GM19239 (cell line): ENCODE data around the gene MMP24.

Experiments
- DNase-seq: peaks from one replicate; pipeline ENCODE4 v3.0.0; 2011; ENCODE audit warnings: low spot score; ENCODE audit not compliant: insufficient read length
- FAIRE-seq: peaks from 2 replicates; lab custom pipeline; 2011; peaks lifted over from hg19 to GRCh38; lab: Jason Lieb, UNC

MMP24 gene

DNA sequence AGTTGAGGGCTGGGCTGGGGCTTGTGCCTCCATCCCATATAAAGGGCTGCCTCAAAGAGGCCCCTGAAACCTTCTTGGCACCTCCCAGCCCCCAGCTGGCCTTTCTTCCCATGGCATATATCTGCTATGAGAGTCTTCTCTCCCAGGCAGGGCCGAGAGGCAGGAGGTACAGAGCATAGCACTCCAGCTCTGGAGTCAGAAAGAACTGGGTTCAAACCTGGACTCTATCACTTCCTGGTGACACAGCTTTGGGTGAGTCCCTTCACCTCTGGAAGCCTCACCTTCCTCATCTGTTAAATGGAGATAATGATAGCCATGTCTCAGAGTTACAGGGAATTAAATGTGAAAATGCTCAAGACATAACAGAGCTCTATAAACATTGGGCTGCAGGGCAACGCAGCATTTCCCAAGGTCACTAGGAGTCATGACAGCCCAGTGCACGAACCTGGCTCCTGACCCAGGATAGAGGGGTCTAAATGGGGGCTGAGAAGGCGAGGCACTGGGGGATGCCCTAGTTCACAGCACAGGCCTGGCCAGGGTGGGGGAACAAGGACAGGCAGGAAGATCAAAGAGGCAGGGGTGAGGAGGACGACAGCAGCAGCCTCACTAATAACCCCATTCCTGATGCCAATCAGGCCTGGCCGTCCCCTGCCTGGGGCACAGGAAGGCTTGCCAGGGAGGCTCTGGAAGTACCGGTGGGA lies 63.8 kb downstream of the MMP24 start:
- no peak for FAIRE-seq
- no peak for DNase-seq

DNA sequence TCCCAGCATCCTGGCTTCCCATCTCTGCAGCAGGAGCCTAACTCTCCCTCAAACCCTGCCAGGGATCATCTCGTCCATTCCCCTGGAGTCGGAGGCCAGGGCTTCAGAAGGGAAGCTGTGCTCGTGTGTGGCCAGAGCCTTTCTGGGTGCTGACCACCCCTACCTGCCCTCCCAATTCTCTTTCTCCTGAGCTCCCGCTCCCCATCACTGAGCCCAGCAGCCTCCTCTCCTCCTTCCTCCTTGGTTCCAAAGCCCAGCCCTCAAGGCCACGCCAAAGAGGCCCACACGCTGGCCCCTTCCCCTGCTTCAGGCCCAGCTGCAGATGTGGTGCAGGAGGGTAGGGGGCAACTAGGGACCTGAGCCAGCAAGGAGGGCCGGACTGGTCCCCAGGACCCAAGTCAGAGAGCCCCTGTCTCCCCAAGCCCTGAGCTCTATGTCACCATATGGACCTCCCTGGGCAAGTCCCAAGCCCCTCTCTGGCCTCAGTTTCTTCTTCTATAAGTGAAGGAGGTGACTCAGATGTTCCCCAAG lies 64.5 kb downstream of the MMP24 start:
- FAIRE-seq (no peak), DNase-seq (no peak)

DNA sequence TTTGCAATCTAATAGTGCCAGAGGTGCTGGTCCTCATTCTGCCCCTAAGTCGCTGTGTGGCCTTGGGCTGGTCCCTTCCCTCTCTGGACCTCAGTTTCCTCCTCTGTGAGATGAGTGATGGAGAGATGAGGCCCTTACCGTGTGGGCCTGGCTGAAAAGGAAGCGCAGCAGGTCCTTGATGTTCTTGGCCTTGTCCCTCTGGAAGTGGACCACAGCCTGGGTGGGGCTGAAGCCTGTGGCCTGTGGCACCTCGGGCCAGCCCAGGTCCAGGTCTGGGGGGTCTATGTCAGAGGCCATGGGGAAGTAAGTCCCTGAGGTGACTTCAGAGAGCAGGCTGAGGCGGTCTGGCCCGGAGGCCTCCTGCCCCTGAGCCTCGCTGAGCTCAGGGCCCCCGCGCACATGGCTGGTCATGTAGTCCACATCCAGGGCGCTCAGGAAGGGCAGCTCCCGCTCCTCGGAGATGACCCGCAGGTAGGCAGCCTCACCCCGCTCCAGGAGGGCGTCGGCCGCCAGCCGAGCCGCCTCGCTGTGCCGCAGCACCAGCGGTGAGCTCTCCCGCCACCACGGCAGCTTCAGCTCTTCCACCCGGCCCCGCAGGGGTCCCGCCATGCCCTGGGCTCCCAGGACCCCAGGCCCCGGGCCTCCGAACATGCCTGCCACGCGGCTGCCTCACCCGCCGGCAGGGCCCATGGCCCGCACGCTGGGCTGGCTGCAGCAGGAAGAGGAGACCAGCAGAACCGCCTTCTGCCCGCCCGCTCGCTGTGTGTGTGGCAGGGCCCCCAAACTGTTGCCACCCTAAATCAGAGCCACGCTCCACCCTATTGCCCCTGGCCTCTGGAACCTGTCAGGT lies 65.4 kb downstream of the MMP24 start, which contains the start of gene FAM83C:
FAM83C (minus strand) TSS at position 772 of the 850 bp plus-strand sequence; CDS start at position 651, 121 bp downstream.
- no peak for FAIRE-seq
- no peak for DNase-seq

DNA sequence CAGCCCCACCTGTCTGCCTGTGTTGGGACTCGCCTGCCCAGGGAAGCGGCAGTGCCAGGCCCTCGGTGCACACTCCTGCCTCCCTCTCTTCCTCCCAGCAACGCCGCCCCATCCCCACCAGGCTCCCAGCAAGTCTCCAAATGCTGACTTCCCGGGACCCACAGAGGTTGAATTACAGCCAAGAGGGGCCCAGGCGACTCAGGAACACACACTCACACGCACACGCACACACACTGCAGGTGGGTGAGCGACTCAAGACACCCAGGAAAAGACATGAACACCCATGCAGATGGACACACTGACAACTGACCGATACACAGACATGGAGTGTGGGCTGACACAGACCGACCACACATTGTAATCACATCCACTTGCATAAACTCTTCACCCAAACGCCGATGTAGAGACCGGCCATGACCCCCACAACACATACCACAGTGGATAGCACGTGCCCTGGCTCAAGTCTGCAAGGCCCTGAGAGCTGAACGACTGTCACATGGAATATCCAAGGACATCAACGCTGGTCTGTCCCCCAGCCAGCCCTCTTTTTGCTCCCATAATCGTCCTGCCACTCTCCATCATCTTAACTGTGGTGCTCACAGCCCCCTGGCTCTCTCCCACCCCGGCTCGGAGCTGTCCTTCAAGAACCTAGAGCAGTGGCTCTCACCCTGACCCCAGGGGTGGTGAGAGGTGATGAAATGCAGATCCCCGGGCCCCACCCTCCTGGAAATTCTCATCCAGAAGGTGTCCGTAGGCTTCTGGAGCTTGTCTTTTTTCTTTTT lies 66.2 kb downstream of the MMP24 start:
- DNase-seq, result no peak
- FAIRE-seq, result no peak

DNA sequence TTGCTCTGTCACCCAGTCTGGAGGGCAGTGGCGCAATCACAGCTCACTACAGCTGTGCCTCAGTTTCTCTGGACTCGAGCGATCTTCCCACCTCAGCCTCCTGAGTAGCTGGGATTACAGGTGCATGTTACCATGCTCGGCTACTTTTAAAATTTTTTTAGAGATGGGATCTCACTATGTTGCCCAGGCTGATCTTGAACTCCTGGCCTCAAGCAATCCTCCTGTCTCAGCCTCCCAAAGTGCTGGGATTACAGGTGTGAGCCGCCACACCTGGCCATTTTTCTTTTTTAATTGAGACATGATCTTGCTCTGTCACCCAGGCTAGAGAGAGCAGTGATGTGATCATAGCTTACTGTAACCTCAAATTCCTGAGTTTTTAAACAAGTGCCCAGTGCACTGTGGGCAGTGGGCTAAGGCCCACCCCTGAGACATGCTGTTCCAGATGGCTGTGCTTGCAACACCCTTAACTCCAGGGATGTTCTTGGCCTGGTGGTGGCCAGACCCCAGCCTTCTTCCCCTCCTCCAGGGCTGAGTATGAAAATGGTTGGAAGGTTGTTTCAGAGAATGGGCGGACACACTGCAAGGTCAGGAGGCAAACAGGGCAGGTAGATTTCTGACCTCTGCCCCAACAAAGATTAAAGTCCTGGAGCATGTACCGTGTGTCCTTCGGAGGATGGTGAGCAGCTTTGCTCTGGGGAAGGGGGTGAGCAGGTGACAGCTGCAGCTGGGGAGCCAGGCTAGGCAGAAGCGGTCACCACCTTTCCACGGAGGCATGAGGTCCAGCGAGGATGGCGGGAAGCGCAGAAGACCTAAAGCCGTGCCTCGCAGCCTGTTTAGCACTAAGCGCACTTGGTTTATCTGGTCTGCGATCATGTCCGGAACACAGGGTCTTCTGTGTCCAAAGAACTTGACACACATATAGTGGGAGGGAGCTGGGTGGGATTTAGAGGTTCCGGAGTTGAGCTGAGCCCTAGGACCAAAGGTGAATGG lies 67.1 kb downstream of the MMP24 start:
- FAIRE-seq, result no peak
- no peak for DNase-seq

DNA sequence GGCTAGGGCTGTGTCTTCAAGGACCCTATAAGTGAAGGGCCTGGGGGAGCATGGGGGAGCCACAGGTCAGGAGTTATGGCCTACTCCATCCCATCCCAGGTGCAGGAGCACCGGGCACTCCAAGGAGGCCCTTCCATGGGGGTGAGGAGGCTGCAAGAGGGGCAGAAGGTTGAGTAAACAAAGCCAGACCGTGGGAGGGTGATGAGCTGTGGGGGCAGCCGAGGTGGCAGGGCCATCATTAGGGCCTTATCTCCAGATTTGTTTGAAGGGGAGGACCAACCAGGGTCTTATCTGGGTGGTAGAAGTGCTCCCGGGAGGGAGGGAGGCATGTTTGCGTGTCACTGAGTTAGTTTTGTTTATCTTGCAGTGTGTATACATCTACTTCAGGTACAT lies 67.8 kb downstream of the MMP24 start:
- FAIRE-seq, result no peak
- DNase-seq, result no peak

DNA sequence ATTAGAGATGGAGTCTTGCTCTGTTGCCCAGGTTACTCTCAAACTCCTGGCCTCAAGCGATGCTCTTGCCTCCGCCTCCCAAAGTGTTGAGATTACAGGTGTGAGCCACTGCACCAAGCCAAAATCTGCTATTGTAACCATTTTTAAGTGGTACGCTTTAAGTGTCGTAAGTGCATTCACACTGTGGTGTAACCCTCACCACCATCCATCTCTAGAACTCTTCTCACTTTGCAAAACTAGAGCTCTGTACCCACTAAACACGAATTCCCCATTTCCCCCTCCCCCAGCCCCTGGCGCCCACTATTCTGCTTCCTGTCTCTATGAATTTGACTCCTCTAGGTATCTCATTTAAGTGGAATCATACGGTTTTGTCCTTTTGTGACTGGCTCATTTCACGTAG lies 68.6 kb downstream of the MMP24 start:
- DNase-seq (no peak), FAIRE-seq (no peak)

DNA sequence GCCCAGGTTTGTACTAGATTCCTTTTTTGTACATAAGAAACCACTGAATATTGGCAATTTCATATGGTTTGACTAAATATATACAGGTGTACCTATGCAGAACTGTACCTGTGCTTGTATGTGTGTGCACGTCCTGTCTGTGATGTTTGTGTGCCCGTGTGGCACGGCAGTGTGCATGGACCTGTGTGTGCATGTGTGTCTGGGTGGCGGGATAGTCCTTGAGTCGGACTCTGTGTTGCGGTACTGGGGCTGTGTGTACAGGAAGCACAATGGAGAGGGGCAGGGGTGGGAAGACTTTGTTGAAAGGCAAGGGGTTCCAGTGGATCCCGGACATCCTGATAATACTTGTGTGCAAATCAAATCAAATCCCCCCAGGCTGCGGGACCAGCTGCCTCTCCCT lies 69.2 kb downstream of the MMP24 start:
- DNase-seq (no peak), FAIRE-seq (no peak)

DNA sequence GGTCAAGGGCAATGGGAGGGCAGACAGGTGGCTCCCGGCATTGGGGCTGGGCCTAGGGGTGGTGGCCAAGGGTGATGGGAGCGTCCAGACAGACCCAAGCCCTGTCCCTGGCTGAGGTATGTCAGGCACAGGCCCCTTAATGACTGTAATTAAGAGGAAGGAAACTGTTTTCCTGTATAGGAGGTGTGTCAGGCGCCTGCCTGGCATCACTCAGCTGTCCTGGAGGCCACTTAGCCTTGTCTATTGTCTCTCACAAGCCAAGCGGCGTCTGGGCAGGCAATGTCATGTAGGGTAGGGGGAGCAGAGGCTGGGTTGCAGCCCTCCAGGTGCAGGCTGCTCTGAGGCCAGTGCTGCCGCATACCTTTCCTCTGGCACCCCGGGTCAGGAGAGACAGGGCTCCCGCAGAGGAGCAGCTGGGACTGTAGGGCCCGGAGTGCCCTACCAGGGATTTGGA lies 69.6 kb downstream of the MMP24 start:
- no peak for FAIRE-seq

DNA sequence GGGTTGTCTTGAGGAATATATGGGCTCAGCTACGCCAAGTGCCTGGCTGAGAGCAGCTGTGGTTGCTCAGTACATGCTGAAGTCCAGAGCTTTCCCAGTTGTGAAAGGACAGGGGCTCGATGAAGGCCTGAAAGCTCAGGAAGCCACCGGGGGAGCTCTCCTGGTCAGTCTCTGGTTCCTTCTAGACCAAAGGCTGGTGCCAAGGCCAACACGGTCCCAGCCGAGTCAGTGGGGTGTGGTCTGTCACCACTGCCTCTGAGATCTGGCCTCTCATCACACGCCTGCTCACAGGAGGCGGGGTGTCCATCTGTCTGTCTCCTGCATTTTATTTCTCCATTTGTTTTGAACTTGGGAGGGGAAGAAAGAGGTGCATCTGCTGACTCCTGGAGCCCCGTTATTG lies 70.7 kb downstream of the MMP24 start:
- FAIRE-seq, result no peak
- DNase-seq, result no peak

More for the DNA sequence above, 69.6 kb downstream of the MMP24 start:
- DNase-seq, result no peak

DNA sequence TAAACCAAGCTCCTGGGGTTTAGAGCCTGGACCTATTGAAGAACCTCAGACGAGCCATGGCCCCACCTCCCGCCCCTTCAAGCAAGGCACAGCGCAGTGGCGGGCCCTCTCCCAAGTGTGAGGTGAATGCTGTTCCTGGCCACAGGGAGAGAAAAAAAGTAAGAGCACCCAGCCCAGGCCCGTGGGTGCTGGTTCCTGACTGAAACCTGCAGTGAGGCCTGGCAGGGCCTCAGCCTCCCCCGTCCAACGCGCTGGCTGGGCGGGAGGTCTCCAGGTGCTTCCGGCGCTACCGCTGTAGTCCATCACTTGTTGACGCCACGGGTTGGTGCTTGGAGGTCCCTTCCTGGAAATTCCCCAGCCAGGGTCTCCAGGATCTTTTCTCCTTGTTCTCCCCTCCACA lies 71.2 kb downstream of the MMP24 start:
- DNase-seq (no peak), FAIRE-seq (no peak)

DNA sequence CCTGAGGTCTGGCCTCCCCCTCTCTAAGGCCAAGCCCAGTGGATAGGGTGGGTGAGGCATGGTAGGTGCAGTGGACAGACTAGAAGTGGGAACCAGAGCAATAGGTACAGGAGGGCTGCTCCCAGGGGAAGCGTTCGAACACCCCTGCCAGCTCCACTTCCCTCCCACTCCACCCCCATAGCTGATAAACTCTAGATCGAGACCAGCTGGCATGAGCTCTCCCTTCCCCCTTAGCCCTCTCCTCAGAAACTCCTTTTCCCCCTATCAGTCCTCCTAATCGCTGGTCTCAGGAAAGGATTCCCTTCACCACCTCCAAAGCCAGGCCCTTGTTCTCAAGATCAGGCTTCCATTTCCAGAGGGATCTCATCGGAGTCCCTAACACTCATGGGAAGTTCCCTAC lies 71.8 kb downstream of the MMP24 start:
- DNase-seq (no peak), FAIRE-seq (no peak)

DNA sequence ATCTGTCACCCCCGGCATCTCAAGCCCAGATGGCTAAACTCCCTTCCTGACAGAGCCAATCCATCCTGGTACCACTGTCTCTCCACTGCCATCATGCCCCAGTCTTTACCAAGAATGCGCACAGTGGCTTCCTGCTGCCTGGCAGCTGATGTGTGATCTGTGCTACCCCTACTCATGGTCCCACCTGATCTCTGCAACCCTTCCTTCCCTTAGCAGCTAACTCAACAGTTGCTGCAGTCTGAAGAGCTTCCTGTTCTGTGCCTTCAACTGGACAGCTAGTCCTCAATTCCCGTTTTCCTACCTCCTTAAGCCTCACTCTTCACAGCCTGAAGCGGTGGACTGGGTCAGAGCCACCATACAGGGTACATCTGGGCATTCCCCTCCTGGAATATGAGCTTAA lies 73.3 kb downstream of the MMP24 start:
- DNase-seq, result no peak
- no peak for FAIRE-seq

DNA sequence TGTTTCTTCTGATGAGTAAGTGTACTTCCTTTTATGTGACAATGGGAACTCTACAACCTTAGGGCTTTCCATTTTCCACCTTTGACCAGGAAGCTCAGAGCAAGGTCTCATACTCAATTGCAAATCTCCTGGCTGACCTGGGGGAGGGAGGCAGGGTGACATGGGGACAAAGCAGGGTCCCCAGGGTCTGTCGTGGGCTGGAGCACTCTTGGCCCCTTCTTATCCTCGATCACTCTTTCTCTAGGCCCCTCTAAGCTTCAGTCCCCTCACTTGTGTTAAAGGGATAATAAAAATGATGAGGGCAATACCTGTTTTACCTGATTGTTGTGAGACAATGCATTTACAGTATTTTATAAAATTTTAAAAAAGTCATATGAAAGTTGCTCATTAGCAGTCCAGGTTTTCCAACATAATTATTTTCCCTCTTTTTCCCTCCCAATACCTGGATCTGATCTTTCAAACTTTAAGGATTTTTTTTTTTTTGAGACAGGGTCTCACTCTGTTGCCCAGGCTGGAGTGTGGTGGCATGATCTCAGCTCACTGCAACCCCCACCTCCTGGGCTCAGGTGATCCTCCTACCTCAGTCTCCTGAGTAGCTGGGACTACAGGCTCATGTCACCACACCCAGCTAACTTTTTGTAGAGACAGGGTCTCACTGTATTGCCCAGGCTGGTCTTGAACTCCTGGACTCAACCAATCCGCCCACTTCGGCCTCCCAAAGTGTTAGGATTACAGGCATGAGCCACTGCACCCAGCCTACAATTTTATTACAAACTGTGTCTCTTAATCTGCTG lies 74.2 kb downstream of the MMP24 start:
- DNase-seq (no peak), FAIRE-seq (no peak)

DNA sequence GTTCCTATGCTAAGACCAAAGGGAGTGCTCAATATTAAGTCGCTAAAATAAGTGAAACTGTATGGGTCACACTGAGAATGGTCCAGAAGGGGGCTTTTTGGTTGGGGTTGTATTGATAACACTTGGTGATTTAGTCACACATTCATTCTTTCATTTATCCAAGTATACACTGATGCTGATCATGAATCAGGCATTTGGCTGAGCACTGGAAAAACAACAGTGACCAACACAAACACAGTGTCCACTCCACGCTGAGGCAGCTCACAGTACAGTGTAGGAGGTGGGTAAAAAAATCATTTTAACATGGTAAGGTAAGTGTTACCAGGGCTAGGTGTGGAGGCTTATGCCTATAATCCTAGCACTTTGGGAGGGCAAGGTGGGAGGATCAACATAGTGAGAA lies 74.9 kb downstream of the MMP24 start:
- DNase-seq (no peak), FAIRE-seq (no peak)

DNA sequence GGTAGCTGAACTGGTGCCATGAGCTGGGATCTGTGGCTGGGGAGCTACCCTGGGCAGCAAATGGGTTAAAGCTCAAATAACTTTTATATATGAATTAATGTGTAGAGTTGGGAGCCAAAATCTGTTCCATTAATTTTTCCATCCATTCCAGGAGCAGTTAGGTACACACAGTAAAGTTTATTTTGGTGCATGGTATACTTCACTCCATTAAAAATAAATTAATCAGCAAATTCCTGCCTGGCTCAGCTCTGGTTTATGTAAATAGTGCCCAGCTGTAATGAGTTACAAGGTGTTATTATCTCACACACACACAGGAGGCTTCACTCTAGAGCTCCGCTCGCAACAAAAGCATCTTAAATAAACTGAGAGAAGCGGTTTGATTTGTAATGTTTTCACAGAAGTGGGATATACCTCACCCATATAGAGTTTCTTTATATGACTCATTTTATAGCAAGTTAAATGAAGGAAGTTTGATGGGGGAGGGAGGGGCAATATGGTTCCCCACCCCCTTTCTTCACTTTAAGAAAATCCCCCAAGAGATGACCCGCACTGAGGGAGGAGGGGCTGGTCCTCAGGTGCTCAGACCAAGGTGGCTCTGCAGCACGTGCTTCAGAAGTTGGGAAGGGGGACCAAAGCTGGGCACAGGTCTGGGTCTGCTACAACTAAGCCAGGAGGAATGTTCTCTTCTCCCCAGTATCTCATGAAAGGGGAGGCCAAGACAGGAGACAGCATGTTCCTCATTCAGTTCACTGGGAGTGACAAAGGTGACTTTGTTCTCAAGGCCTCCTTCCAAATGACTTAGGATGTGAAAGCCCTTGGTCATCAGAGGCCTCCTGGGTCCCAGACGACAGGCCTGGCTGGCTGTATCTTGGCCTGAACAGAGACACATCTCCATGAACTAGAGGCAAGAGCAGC lies 76.2 kb downstream of the MMP24 start:
- FAIRE-seq (no peak), DNase-seq (no peak)

DNA sequence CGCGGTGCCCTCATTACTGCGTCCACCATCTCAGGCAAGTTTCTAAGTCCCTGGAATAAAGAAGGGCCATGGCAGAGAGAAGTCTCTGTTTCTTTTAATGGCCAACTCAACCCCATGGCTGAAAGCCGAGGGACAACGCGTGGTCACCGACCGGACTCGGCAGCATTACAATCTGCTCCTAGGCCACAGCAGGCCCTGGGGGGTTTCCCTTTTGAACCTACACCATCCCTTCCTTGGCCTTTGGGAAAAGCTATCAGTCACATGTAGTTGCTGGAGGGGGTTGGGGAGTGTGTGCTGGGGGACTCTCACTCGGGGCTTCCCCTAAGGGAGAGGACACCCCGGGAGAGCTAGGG lies 76.9 kb downstream of the MMP24 start:
- FAIRE-seq (no peak), DNase-seq (no peak)
